ENCODE data around the gene KAT6B.

DNA sequence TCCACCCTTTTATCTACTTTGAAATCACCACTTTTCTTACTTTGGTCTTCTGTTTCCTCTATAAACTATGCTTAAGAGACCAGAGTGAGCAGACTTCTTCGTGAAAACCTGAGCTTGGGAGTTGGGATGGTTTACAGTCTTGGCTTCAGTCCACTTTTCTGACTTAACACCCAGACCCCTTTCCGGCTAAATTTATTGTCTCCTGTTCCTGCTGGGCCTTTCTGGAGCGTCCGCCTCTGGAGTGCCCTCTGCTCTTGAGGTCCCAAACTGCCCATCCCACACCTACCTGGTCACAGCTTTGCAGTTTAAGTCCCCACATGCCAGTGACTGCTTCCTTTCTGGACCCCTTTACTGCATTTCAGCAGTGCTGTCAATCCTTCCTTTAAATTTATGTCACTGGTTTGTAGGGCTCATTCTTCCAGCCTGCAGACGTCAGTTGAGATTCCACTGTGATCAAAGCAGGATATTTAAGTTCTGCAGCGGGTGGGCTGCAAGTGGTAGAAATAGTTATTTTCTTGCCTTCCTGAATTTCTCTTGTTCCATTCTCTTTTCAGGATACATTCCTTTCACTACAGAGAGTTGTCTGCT, 80.3 kb downstream of the KAT6B start:
- TF ChIP-seq, protein P1, sequence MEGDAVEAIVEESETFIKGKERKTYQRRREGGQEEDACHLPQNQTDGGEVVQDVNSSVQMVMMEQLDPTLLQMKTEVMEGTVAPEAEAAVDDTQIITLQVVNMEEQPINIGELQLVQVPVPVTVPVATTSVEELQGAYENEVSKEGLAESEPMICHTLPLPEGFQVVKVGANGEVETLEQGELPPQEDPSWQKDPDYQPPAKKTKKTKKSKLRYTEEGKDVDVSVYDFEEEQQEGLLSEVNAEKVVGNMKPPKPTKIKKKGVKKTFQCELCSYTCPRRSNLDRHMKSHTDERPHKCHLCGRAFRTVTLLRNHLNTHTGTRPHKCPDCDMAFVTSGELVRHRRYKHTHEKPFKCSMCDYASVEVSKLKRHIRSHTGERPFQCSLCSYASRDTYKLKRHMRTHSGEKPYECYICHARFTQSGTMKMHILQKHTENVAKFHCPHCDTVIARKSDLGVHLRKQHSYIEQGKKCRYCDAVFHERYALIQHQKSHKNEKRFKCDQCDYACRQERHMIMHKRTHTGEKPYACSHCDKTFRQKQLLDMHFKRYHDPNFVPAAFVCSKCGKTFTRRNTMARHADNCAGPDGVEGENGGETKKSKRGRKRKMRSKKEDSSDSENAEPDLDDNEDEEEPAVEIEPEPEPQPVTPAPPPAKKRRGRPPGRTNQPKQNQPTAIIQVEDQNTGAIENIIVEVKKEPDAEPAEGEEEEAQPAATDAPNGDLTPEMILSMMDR (IDR thresholded peaks at IDR 0.05) = no peak
- no peak for TF ChIP-seq EZH2 (IDR thresholded peaks at IDR 0.05; ENCODE audit: borderline replicate concordance, insufficient read depth, low read depth, low read length, poor library complexity, severe bottlenecking)
